ENCODE measurements around the gene SEMA4D.

The SEMA4D gene

GRCh38 chr9:89366711-89367110, 131.2 kb downstream of the SEMA4D start:
- FAIRE-seq (no peak), DNase-seq (ENCODE audit: insufficient read length, low spot score) (no peak)
- TF ChIP-seq, protein P1, sequence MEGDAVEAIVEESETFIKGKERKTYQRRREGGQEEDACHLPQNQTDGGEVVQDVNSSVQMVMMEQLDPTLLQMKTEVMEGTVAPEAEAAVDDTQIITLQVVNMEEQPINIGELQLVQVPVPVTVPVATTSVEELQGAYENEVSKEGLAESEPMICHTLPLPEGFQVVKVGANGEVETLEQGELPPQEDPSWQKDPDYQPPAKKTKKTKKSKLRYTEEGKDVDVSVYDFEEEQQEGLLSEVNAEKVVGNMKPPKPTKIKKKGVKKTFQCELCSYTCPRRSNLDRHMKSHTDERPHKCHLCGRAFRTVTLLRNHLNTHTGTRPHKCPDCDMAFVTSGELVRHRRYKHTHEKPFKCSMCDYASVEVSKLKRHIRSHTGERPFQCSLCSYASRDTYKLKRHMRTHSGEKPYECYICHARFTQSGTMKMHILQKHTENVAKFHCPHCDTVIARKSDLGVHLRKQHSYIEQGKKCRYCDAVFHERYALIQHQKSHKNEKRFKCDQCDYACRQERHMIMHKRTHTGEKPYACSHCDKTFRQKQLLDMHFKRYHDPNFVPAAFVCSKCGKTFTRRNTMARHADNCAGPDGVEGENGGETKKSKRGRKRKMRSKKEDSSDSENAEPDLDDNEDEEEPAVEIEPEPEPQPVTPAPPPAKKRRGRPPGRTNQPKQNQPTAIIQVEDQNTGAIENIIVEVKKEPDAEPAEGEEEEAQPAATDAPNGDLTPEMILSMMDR (IDR thresholded peaks at IDR 0.05; ENCODE audit: insufficient read depth, missing control alignments) = no peak

GRCh38 chr9:89365532-89365912, 132.4 kb downstream of the SEMA4D start:
- FAIRE-seq = no peak
- DNase-seq (ENCODE audit: insufficient read length, low spot score) = no peak
- TF ChIP-seq, protein P1 (IDR thresholded peaks at IDR 0.05; ENCODE audit: insufficient read depth, missing control alignments) = no peak

- FAIRE-seq (no peak), DNase-seq (ENCODE audit: insufficient read length, low spot score) (no peak)
- TF ChIP-seq, protein P1 (IDR thresholded peaks at IDR 0.05; ENCODE audit: insufficient read depth, missing control alignments) = no peak
Observed at GRCh38 chr9:89364666-89365531, 133.0 kb downstream of the SEMA4D start.

DNA sequence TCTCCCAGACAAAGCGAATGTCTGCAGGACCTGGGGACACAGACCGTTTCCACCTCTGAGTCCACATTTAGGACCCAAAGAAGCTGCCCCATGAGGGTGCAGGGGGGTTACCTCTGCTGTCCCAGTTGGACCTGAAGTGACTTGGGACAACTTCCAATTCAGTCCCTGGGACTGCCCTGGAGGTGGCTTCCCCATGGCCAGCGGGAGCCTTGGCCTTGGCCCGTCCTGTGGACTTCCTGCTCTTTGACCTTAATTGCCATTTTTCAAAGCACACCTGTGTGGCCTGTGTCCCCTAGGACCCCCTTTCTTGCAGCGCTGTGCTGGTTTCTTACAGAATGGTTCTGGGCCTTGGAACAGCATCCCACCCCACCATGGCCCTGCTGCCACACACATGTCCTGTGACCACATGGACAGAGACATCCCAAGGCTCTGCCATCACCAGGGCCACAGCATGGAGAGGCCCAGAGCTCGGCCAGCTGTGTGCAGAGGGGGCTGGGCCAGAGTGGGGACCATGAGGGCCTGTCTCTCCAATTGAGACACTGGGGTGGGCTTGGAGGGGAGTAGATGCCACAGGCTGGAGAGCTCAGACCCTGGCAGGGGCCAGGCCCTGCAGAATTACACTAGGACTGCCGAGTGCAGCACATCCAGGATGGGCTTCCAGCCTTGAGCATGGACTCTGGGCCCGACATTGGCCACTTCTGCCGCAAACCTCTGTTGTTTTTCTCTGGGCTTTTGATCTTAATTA, 133.8 kb downstream of the SEMA4D start:
- DNase-seq (ENCODE audit: insufficient read length, low spot score) = no peak
- FAIRE-seq = no peak
- TF ChIP-seq, protein P1 (IDR thresholded peaks at IDR 0.05; ENCODE audit: insufficient read depth, missing control alignments) = no peak

GRCh38 chr9:89363311-89363670, 134.6 kb downstream of the SEMA4D start:
- DNase-seq (ENCODE audit: insufficient read length, low spot score) (peak; percentile 12), FAIRE-seq (no peak)
- TF ChIP-seq, protein P1 (IDR thresholded peaks at IDR 0.05; ENCODE audit: insufficient read depth, missing control alignments) = no peak

GRCh38 chr9:89362647-89363310, 135.1 kb downstream of the SEMA4D start:
- TF ChIP-seq, protein P1 (IDR thresholded peaks at IDR 0.05; ENCODE audit: insufficient read depth, missing control alignments) = no peak
- no peak for FAIRE-seq
- no peak for DNase-seq (ENCODE audit: insufficient read length, low spot score)

Measured in D721Med (cell line).